ENCODE data around the gene PTBP3. TPM values are rescaled to one million over a fixed set of nuclear protein-coding genes. Genes with fewer than 3 reads are reported as not detected.

The PTBP3 gene
- total and polyA plus RNA-seq, 9 donors, result 9.4 to 40.2 (median 32.2) TPM

GRCh38 chr9:112232233-112232632, 101.2 kb downstream of the PTBP3 start:
- no peak overlapping the region for H3K4me3 ChIP-seq
- H3K4me1 ChIP-seq (ENCODE audit: insufficient read depth), result no peaks in the 10 kb centered on the region
- no peak overlapping the region for H3K27ac ChIP-seq
- no peaks in the 10 kb centered on the region for H3K27me3 ChIP-seq
- intact Hi-C loops (cut with DNase I), result no loop called here
- TF ChIP-seq CTCF (IDR thresholded peaks at IDR 0.05) (no peak), EP300 (IDR thresholded peaks at IDR 0.05) (no peak), POLR2A (IDR thresholded peaks at IDR 0.05) (no peak)
- no peaks in the 10 kb centered on the region for H3K36me3 ChIP-seq
- WGBS, 3 donors, result 72 to 91% (median 75%) methylated on average over 1 of the region's 1 CpG
- no peaks in the 10 kb centered on the region for H3K9me3 ChIP-seq
- DNase-seq, result no peak

- WGBS, 3 donors, result 96 to 97% (median 96%) methylated on average over 3 of the region's 3 CpGs
- H3K27ac ChIP-seq, result no peak overlapping the region
- no peaks in the 10 kb centered on the region for H3K9me3 ChIP-seq
- no peaks in the 10 kb centered on the region for H3K36me3 ChIP-seq
- no peak for TF ChIP-seq POLR2A (IDR thresholded peaks at IDR 0.05)
- no peak for TF ChIP-seq CTCF (IDR thresholded peaks at IDR 0.05)
- TF ChIP-seq EP300 (IDR thresholded peaks at IDR 0.05), result no peak
- H3K4me3 ChIP-seq, result no peak overlapping the region
- H3K4me1 ChIP-seq (ENCODE audit: insufficient read depth), result no peaks in the 10 kb centered on the region
- H3K27me3 ChIP-seq, result no peaks in the 10 kb centered on the region
- intact Hi-C loops (cut with DNase I), result no loop called here
- DNase-seq, result no peak
These were observed 107.3 kb downstream of the PTBP3 start for GRCh38 chr9:112226091-112226490.

GRCh38 chr9:112224401-112225289, 108.8 kb downstream of the PTBP3 start:
- intact Hi-C loops (cut with DNase I), result no loop called here
- no peak overlapping the region for H3K4me3 ChIP-seq
- H3K9me3 ChIP-seq, result no peaks in the 10 kb centered on the region
- no peaks in the 10 kb centered on the region for H3K36me3 ChIP-seq
- WGBS, 3 donors, result 93 to 96% (median 96%) methylated on average over 4 of the region's 4 CpGs
- no peak overlapping the region for H3K27ac ChIP-seq
- TF ChIP-seq EP300 (IDR thresholded peaks at IDR 0.05), result no peak
- no peak for TF ChIP-seq POLR2A (IDR thresholded peaks at IDR 0.05)
- TF ChIP-seq CTCF (IDR thresholded peaks at IDR 0.05), result no peak
- H3K4me1 ChIP-seq (ENCODE audit: insufficient read depth), result no peaks in the 10 kb centered on the region
- DNase-seq, result no peak
- H3K27me3 ChIP-seq, result no peaks in the 10 kb centered on the region

- Histone ChIP-seq H3K4me1 (ENCODE audit: insufficient read depth) (no peaks in the 10 kb centered on the region), H3K9me3 (no peaks in the 10 kb centered on the region), H3K4me3 (no peak overlapping the region), H3K36me3 (no peaks in the 10 kb centered on the region), H3K27ac (no peak overlapping the region), H3K27me3 (no peaks in the 10 kb centered on the region)
- WGBS, 3 donors, result 85 to 94% (median 88%) methylated on average over 3 of the region's 3 CpGs
- intact Hi-C loops (cut with DNase I), result no loop called here
- TF ChIP-seq CTCF (IDR thresholded peaks at IDR 0.05) (no peak), EP300 (IDR thresholded peaks at IDR 0.05) (no peak), POLR2A (IDR thresholded peaks at IDR 0.05) (no peak)
- no peak for DNase-seq
These were observed 114.5 kb downstream of the PTBP3 start for GRCh38 chr9:112218908-112219307.

All from ovary (tissue), 9 donors.